ENCODE measurements around the gene QSER1. TPM values are rescaled to one million over a fixed set of nuclear protein-coding genes. Genes with fewer than 3 reads are reported as not detected.

Gene QSER1
- total RNA-seq, 2 donors from 2014 or later = 27.7 to 36.1 TPM

- Histone ChIP-seq H3K36me3 (replicated peaks in 1 of 2; ENCODE audit: insufficient read depth in 1 of 2, low read depth in 2 of 2) (no peaks in the 10 kb centered on the region), H3K27ac (peak overlapping the region; percentile 89 to 98 (median 96)), H3K27me3 (no peaks in the 10 kb centered on the region), H3K9me3 (no peaks in the 10 kb centered on the region), H3K4me3 (peak overlapping the region; percentile 92 to 96), H3K4me1 (peaks cover 23% of the 10 kb centered on the region)
- 1% methylated on average over 33 to 66 of the region's 66 CpGs for WGBS, 2 donors
- intact Hi-C loops (cut with DNase I) = no loop called here
- DNase-seq (peak; percentile 50 to 63 (median 54)), ATAC-seq (peak; percentile 50)
- TF ChIP-seq CTCF (IDR thresholded peaks at IDR 0.05) = peak; percentile 23 to 42 (median 39)
- TF ChIP-seq POLR2A (IDR thresholded peaks at IDR 0.05) = no peak
These were observed 935 bp downstream of the QSER1 start for GRCh38 chr11:32893343-32894148.

- no peaks in the 10 kb centered on the region for H3K36me3 ChIP-seq (replicated peaks in 1 of 2; ENCODE audit: insufficient read depth in 1 of 2, low read depth in 2 of 2)
- no peak for TF ChIP-seq CTCF (IDR thresholded peaks at IDR 0.05)
- TF ChIP-seq POLR2A (IDR thresholded peaks at IDR 0.05) = peak; percentile 26 to 91 (median 85)
- ATAC-seq (peak; percentile 68), DNase-seq (peak; percentile 49 to 78 (median 60))
- peak overlapping the region; percentile 89 to 98 (median 96) for H3K27ac ChIP-seq
- H3K27me3 ChIP-seq = no peaks in the 10 kb centered on the region
- whole genome bisulfite sequencing, 2 donors = 1 to 2% methylated on average over 14 of the region's 14 CpGs
- peak overlapping the region; percentile 92 to 96 for H3K4me3 ChIP-seq
- no peaks in the 10 kb centered on the region for H3K9me3 ChIP-seq
- H3K4me1 ChIP-seq = peaks cover 26% of the 10 kb centered on the region
- intact Hi-C loops (cut with DNase I) = no loop called here
These were observed 1.7 kb downstream of the QSER1 start for GRCh38 chr11:32894149-32894827.

- no peak for ATAC-seq
- DNase-seq = no peak
- Histone ChIP-seq H3K36me3 (replicated peaks in 1 of 2; ENCODE audit: insufficient read depth in 1 of 2, low read depth in 2 of 2) (no peaks in the 10 kb centered on the region), H3K27me3 (no peaks in the 10 kb centered on the region), H3K9me3 (no peaks in the 10 kb centered on the region), H3K4me1 (peaks cover 30% of the 10 kb centered on the region), H3K27ac (peak overlapping the region in 3 of 4 donors; percentile 94 to 98 (median 97)), H3K4me3 (no peak overlapping the region)
- intact Hi-C loops (cut with DNase I) = no loop called here
- WGBS, 2 donors = 62 to 66% methylated on average over 3 of the region's 3 CpGs
- TF ChIP-seq POLR2A (IDR thresholded peaks at IDR 0.05) (no peak), CTCF (IDR thresholded peaks at IDR 0.05) (no peak)
These were observed 2.3 kb downstream of the QSER1 start for GRCh38 chr11:32894921-32895320.

- Histone ChIP-seq H3K4me3 (no peak overlapping the region), H3K9me3 (no peaks in the 10 kb centered on the region), H3K27me3 (no peaks in the 10 kb centered on the region), H3K4me1 (peaks cover 30% of the 10 kb centered on the region), H3K27ac (no peak overlapping the region), H3K36me3 (replicated peaks in 1 of 2; ENCODE audit: insufficient read depth in 1 of 2, low read depth in 2 of 2) (no peaks in the 10 kb centered on the region)
- intact Hi-C loops (cut with DNase I) = no loop called here
- 21 to 35% methylated on average over 1 of the region's 1 CpG for WGBS, 2 donors
- ATAC-seq (no peak), DNase-seq (no peak)
- TF ChIP-seq CTCF (IDR thresholded peaks at IDR 0.05) (no peak), POLR2A (IDR thresholded peaks at IDR 0.05) (no peak)
These were observed 2.9 kb downstream of the QSER1 start for GRCh38 chr11:32895471-32895870.

All from body of pancreas (tissue), 4 donors.